NCI-H748 (cell line): ENCODE measurements around the gene TCEA2.

Experiments
- DNase-seq: peaks from one replicate; lab custom pipeline; 2025; ENCODE audit not compliant: unreplicated experiment; lab: John Stamatoyannopoulos, UW

TCEA2 gene

GRCh38 chr20:64119681-64120341, 56.8 kb downstream of the TCEA2 start:
- DNase-seq, result no peak

DNA sequence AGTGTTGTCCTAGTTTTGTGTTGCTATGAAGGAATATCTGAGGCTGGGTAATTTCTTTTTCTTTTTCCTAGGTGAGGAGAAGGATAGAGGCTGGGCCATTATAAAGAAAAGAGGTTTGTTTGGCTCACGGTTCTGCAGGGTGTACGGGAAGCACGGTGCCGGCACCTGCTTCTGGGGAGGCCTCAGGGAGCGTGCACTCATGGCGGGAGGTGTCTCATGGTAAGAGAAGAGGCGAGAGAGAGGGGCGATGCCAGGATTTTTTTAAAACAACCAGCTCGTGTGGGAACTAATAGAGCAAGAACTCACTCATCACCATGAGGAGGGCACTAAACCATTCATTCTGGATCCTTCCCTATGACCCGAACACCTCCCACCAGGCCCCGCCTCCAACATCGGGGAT, 58.6 kb downstream of the TCEA2 start:
- DNase-seq, result no peak
